H9 (cell line): ENCODE results near the gene MC1R. TPM values are rescaled to one million over a fixed set of nuclear protein-coding genes. Genes with fewer than 3 reads are reported as not detected.

Source experiments
- DNase-seq: peaks from one replicate; pipeline ENCODE4 v3.0.0-alpha.2; 2017
- H2AFZ ChIP-seq: one replicate; pipeline ENCODE4 v1.6.1; 2013; ENCODE audit warnings: mild to moderate bottlenecking, low read length, control low read depth, moderate library complexity
- H2AK5ac ChIP-seq: 2 replicates; pipeline ENCODE4 v1.6.1; 2013; ENCODE audit warnings: low read length, control low read depth, mixed read lengths; ENCODE audit not compliant: insufficient read length
- H2BK120ac ChIP-seq: one replicate; pipeline ENCODE4 v1.6.1; 2013; ENCODE audit warnings: low read depth, mild to moderate bottlenecking, low read length, control low read depth, inconsistent platforms; ENCODE audit not compliant: poor library complexity, severe bottlenecking
- H2BK12ac ChIP-seq: 2 replicates; pipeline ENCODE4 v1.6.1; 2013; ENCODE audit warnings: low read length, control low read depth, mixed read lengths, low read depth; ENCODE audit not compliant: insufficient read length
- H2BK15ac ChIP-seq: 2 replicates; pipeline ENCODE4 v1.6.1; 2013; ENCODE audit warnings: low read depth, low read length, control low read depth
- H2BK20ac ChIP-seq: one replicate; pipeline ENCODE4 v1.6.1; 2013; ENCODE audit warnings: low read depth, mild to moderate bottlenecking, low read length, control low read depth, inconsistent platforms; ENCODE audit not compliant: poor library complexity, severe bottlenecking
- H2BK5ac ChIP-seq: 2 replicates; pipeline ENCODE4 v1.6.1; 2013; ENCODE audit warnings: low read length, control low read depth, mixed read lengths; ENCODE audit not compliant: insufficient read length
- H3K14ac ChIP-seq: 2 replicates; pipeline ENCODE4 v1.6.1; 2013; ENCODE audit warnings: low read length, control low read depth; ENCODE audit not compliant: insufficient read depth
- H3K18ac ChIP-seq: 2 replicates; pipeline ENCODE4 v1.6.1; 2013; ENCODE audit warnings: low read depth, mild to moderate bottlenecking, mixed read lengths, low read length, control low read depth; ENCODE audit not compliant: insufficient read length
- H3K23ac ChIP-seq: 2 replicates; pipeline ENCODE4 v1.6.1; 2013; ENCODE audit warnings: low read length, control low read depth, mixed read lengths, low read depth; ENCODE audit not compliant: insufficient read length
- H3K23me2 ChIP-seq: 2 replicates; pipeline ENCODE4 v1.6.1; 2013; ENCODE audit warnings: low read depth, mild to moderate bottlenecking, mixed read lengths, low read length, control low read depth; ENCODE audit not compliant: insufficient read length, poor library complexity, severe bottlenecking
- H3K27ac ChIP-seq: 2 replicates; pipeline ENCODE4 v1.5.1; 2013; ENCODE audit warnings: low read length, control low read depth, mixed read lengths, low read depth; ENCODE audit not compliant: insufficient read length
- H3K27me3 ChIP-seq: 2 replicates; pipeline ENCODE4 v1.6.1; 2013; ENCODE audit warnings: low read length, control low read depth, inconsistent platforms; ENCODE audit not compliant: insufficient read depth
- H3K4ac ChIP-seq: 2 replicates; pipeline ENCODE4 v1.6.1; 2013; ENCODE audit warnings: low read depth, mild to moderate bottlenecking, control low read depth, inconsistent platforms, low read length, moderate library complexity
- H3K4me1 ChIP-seq: 2 replicates; pipeline ENCODE4 v1.6.1; 2013; ENCODE audit warnings: low read length, control low read depth, inconsistent platforms; ENCODE audit not compliant: insufficient read depth
- H3K4me2 ChIP-seq: 2 replicates; pipeline ENCODE4 v1.6.1; 2013; ENCODE audit warnings: low read length, control low read depth, mixed read lengths; ENCODE audit not compliant: insufficient read length, insufficient read depth
- H3K56ac ChIP-seq: 2 replicates; pipeline ENCODE4 v1.6.1; 2013; ENCODE audit warnings: low read depth, mild to moderate bottlenecking, mixed read lengths, low read length, control low read depth; ENCODE audit not compliant: insufficient read length
- H3K79me1 ChIP-seq: 2 replicates; pipeline ENCODE4 v1.6.1; 2013; ENCODE audit warnings: low read depth, mild to moderate bottlenecking, moderate library complexity, low read length, control low read depth, inconsistent platforms; ENCODE audit not compliant: insufficient read depth, poor library complexity, severe bottlenecking
- H3K79me2 ChIP-seq: 2 replicates; pipeline ENCODE4 v1.6.1; 2013; ENCODE audit warnings: low read length, control low read depth, inconsistent platforms; ENCODE audit not compliant: insufficient read depth
- H3K9ac ChIP-seq: 2 replicates; pipeline ENCODE4 v1.6.1; 2013; ENCODE audit warnings: low read length, control low read depth, mixed read lengths; ENCODE audit not compliant: insufficient read length; ENCODE audit errors: extremely low read depth
- H3K9me3 ChIP-seq: one replicate; pipeline ENCODE4 v1.6.1; 2013; ENCODE audit warnings: low read depth, low read length, inconsistent platforms; ENCODE audit not compliant: control insufficient read depth
- H3T11ph ChIP-seq: one replicate; pipeline ENCODE4 v1.6.1; 2013; ENCODE audit warnings: mild to moderate bottlenecking, low read length, control low read depth, inconsistent platforms
- H4K20me1 ChIP-seq: one replicate; pipeline ENCODE4 v1.6.1; 2013; ENCODE audit not compliant: control insufficient read depth, insufficient read length, insufficient read depth
- H4K5ac ChIP-seq: 2 replicates; pipeline ENCODE4 v1.6.1; 2013; ENCODE audit warnings: low read depth, mild to moderate bottlenecking, mixed read lengths, low read length, control low read depth; ENCODE audit not compliant: insufficient read length
- H4K8ac ChIP-seq: replicated peaks from 2 replicates; pipeline ENCODE4 v1.6.1; 2013; ENCODE audit warnings: low read length, control low read depth, mixed read lengths, low read depth; ENCODE audit not compliant: insufficient read length
- H4K91ac ChIP-seq: 2 replicates; pipeline ENCODE4 v1.6.1; 2013; ENCODE audit warnings: low read depth, mild to moderate bottlenecking, moderate library complexity, mixed read lengths, low read length, control low read depth; ENCODE audit not compliant: insufficient read length
- H3K27ac Mint-ChIP-seq, 3 experiments: 2 replicates in 2 of 3; 3 replicates in 1 of 3; pipeline ENCODE4 v1.8.0; 2020 to 2021; ENCODE audit warnings: mixed read lengths in 3 of 3, mild to moderate bottlenecking in 1 of 3, moderate library complexity in 1 of 3
- H3K27me3 Mint-ChIP-seq: 2 replicates; pipeline ENCODE4 v1.8.0; 2021; ENCODE audit warnings: low read depth, mild to moderate bottlenecking, moderate library complexity, mixed read lengths
- H3K36me3 Mint-ChIP-seq, 3 experiments: 2 replicates in 2 of 3; 3 replicates in 1 of 3; pipeline ENCODE4 v1.8.0; 2020 to 2021; ENCODE audit warnings: low read depth in 3 of 3, mixed read lengths in 3 of 3; ENCODE audit not compliant: insufficient read depth in 1 of 3
- H3K4me1 Mint-ChIP-seq, 2 experiments: 2 replicates each; pipeline ENCODE4 v1.8.0; 2020; ENCODE audit warnings: mixed read lengths in 2 of 2
- H3K4me3 Mint-ChIP-seq, 2 experiments: 2 replicates in 1 of 2; 3 replicates in 1 of 2; pipeline ENCODE4 v1.8.0; 2020 to 2021; ENCODE audit warnings: mild to moderate bottlenecking in 2 of 2, mixed read lengths in 2 of 2, moderate library complexity in 1 of 2
- H3K9me3 Mint-ChIP-seq, 2 experiments: 2 replicates in 1 of 2; 3 replicates in 1 of 2; pipeline ENCODE4 v1.8.0; 2020; ENCODE audit warnings: mild to moderate bottlenecking in 2 of 2, mixed read lengths in 2 of 2, moderate library complexity in 1 of 2
- WGBS: extraction: QIAGEN DNeasy Blood & Tissue Kit; methylation state at CpG from one replicate; pipeline ENCODE4 v1.1.7; 2013; ENCODE audit warnings: missing lambda C conversion rate, low lambda C conversion rate, mixed read lengths; ENCODE audit not compliant: insufficient read length; ENCODE audit errors: extremely low coverage; 5-methylcytosine and 5-hydroxymethylcytosine counted together
- total RNA-seq: library from RNA; stranded (reverse); gene quantifications from 2 replicates; pipeline ENCODE4 v1.2.1, GENCODE V29; 2021
- TF ChIP-seq, protein P1 (sequence below): fragments of 200-600 bp; sonication (generic); conservative IDR thresholded peaks from 3 replicates; pipeline ENCODE4 v1.8.0; 2021; ENCODE audit warnings: antibody characterized with exemption, mild to moderate bottlenecking

Gene MC1R
- total RNA-seq, 1 experiment from 2014 or later: 4.7 TPM

DNA sequence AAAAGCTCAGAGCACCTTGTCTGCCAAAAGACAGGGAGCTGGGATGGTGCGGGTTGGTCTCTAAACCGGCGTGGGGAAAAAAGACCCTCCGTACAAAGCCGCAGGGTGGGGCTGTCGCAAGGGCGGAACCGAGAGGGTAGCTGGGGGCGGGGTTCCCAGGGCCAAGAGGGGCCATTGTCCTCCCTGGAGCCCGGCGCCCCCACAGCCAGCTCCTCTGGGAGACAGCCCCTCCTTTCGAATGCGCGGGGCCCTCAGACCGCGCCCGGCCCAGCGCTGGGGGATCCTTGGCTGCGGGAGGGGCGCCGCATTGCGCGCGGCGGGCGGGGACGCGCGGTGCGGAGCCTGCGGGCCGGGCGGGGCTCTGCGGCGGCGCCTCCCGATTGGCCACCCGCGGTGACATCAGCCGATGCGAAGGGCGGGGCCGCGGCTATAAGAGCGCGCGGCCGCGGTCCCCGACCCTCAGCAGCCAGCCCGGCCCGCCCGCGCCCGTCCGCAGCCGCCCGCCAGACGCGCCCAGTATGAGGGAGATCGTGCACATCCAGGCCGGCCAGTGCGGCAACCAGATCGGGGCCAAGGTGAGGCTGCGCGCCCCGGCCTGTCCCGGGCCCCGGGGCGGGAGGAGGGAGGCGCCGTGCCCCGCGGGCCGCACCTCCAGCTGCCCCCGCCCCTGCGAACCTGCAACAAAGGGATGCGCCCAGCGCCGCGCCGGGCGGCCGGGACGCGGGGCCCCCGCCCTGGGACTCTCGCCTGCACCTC lies 4.4 kb downstream of the MC1R start, which contains the start of gene TUBB3:
TUBB3 (plus strand) TSS at position 459 of the 756 bp plus-strand sequence; CDS start at position 519, 60 bp downstream.
- Histone ChIP-seq H2BK120ac (no peak within 1 kb of the TSS), H3K23me2 (peaks cover 23% of the 10 kb centered on the region), H2BK20ac (no peak within 1 kb of the TSS), H3K56ac (no peak within 1 kb of the TSS), H3K79me1 (peaks cover 3% of the 10 kb centered on the region), H3K23ac (no peak within 1 kb of the TSS), H3K4me1 (no peaks in the 10 kb centered on the region; the same call in 1 of the 2 replicates), H2BK15ac (no peak within 1 kb of the TSS), H3K27me3 (no peaks in the 10 kb centered on the region), H2BK12ac (no peak within 1 kb of the TSS), H4K20me1 (no peaks in the 10 kb centered on the region), H2AFZ (no peak within 1 kb of the TSS), H3K9me3 (no peaks in the 10 kb centered on the region), H3K4me2 (peak within 1 kb of the TSS; percentile 72), H4K8ac (no peak within 1 kb of the TSS), H4K5ac (no peak within 1 kb of the TSS), H3K18ac (peak within 1 kb of the TSS; percentile 24), H3K4ac (no peak within 1 kb of the TSS), H2BK5ac (no peak within 1 kb of the TSS), H3K14ac (no peak within 1 kb of the TSS), H4K91ac (no peak within 1 kb of the TSS), H2AK5ac (no peak within 1 kb of the TSS), H3K79me2 (0 out of 2 replicates have a peak, but pooled peaks cover 2% of the 10 kb centered on the region), H3K9ac (peak within 1 kb of the TSS; percentile 8), H3T11ph (no peak within 1 kb of the TSS), H3K27ac (no peak within 1 kb of the TSS)
- WGBS: no CpG with 5 or more reads among the region's 88 CpGs
- H3K4me1 Mint-ChIP-seq: peaks cover 27 to 40% of the 10 kb centered on the region in 2 experiments
- TF ChIP-seq, protein P1, sequence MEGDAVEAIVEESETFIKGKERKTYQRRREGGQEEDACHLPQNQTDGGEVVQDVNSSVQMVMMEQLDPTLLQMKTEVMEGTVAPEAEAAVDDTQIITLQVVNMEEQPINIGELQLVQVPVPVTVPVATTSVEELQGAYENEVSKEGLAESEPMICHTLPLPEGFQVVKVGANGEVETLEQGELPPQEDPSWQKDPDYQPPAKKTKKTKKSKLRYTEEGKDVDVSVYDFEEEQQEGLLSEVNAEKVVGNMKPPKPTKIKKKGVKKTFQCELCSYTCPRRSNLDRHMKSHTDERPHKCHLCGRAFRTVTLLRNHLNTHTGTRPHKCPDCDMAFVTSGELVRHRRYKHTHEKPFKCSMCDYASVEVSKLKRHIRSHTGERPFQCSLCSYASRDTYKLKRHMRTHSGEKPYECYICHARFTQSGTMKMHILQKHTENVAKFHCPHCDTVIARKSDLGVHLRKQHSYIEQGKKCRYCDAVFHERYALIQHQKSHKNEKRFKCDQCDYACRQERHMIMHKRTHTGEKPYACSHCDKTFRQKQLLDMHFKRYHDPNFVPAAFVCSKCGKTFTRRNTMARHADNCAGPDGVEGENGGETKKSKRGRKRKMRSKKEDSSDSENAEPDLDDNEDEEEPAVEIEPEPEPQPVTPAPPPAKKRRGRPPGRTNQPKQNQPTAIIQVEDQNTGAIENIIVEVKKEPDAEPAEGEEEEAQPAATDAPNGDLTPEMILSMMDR: no peak
- H3K9me3 Mint-ChIP-seq: no peaks in the 10 kb centered on the region; a peak in 1 of 5 replicates
- peaks cover 24% of the 10 kb centered on the region for H3K27me3 Mint-ChIP-seq
- peaks cover 0 to 6% (median 4%) of the 10 kb centered on the region in 3 experiments; a peak in 5 of 7 replicates for H3K36me3 Mint-ChIP-seq
- DNase-seq: peak; percentile 86
- H3K27ac Mint-ChIP-seq: peak within 1 kb of the TSS in 2 of 3 experiments; percentile 84 to 96; a peak in 5 of 7 replicates
- H3K4me3 Mint-ChIP-seq: peak within 1 kb of the TSS; percentile 84 to 94
